ENCODE data around the gene SSH3.

SSH3 gene, protein sequence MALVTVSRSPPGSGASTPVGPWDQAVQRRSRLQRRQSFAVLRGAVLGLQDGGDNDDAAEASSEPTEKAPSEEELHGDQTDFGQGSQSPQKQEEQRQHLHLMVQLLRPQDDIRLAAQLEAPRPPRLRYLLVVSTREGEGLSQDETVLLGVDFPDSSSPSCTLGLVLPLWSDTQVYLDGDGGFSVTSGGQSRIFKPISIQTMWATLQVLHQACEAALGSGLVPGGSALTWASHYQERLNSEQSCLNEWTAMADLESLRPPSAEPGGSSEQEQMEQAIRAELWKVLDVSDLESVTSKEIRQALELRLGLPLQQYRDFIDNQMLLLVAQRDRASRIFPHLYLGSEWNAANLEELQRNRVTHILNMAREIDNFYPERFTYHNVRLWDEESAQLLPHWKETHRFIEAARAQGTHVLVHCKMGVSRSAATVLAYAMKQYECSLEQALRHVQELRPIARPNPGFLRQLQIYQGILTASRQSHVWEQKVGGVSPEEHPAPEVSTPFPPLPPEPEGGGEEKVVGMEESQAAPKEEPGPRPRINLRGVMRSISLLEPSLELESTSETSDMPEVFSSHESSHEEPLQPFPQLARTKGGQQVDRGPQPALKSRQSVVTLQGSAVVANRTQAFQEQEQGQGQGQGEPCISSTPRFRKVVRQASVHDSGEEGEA

DNA sequence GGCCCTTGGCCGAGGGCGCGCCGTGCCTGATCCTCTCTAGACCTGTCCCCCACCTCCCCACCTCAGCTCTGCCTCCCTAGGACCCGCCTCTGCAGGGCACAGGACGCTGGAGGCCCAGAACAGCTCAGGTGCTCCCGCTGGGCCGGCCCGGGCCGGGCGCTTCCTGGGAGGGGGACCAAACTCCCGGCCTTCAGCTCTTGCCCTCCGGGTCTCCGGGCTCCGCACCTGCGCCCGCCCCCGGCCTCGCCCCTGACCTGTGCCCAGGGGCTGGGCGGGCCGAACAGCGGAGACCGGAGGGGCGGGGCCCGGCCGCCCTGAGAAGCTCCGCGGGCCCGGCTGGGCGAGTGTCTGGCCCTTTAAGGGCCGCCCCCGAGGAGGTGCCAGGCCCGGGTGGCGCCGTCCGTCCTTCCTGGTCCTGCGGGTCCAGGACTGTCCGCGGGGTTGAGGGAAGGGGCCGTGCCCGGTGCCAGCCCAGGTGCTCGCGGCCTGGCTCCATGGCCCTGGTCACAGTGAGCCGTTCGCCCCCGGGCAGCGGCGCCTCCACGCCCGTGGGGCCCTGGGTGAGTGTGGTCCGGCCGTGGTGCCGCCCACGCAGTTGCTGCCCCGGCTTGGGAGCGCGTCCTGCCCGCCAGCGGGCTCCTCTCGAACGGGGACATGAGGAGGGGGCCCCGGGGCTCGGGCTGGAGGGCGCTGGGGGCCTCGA is at the start of gene SSH3:
SSH3 (plus strand) TSS at position 399 of the 703 bp plus-strand sequence; CDS start at position 495, 96 bp downstream.
- DNase-seq: no peak

DNA sequence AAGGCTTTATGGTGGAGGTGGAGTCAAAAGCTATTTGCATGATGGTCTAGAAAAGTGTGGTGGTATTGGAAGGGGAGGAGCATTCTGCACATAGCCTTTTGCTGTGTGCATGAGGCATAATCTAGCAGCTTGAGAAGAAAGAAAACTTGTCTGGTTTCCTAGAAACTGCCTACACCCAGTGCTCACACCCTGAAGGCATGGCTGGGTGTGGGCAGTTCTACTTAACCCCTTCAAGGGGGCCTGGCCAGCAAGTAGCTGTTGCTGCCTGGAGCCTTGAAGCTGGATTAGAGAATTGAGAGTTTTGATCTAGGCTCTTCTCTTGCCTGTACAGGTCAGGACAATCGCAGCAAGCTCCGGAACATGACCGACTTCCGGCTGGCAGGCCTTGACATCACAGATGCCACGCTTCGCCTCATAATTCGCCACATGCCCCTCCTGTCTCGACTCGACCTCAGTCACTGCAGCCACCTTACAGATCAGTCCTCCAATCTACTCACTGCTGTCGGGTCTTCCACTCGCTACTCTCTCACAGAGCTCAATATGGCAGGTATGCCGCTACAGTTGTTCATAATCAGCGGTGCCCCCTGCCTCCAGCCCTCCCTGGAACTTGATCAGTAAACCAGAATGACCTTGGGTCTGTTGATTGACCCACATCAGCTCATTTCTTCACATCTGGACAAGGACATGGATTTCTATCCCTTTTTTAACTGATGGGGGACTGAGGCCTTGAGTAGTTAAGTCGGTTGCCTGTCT is 49.3 kb upstream of the SSH3 start:
- DNase-seq: no peak

DNA sequence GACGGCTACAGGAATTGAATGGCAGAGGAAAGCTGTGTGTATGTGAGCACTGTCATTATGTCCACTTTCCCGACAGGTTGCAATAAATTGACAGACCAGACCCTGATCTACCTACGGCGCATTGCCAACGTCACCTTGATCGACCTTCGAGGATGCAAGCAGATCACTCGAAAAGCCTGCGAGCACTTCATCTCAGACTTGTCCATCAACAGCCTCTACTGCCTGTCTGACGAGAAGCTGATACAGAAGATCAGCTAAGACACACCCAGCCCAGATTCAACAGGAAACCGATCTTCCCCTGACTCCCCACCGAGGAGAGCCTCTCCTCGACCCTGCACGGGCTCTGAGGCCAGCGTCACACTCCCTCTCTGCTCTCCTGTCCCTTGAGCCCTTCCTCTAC is 48.5 kb upstream of the SSH3 start:
- no peak for DNase-seq

DNA sequence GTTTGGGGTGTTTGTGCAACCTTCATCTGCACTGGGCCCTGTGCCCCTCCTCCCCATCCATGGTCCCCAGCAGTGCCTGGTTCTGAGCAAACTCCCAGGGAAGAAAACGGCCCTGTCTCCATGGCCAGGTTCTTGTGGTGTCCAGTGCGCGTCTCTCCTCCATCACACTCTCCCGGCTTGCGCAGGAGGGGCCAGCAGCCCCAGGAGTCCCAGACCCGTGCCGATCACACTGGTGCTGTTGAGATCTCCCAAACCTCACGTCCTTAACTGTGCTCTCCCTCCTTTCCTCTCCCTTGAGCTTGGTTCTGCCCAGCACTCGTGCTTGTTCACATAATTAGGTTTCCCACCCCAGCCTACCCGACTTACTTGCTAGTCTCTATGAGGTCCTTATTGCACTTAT is 48.0 kb upstream of the SSH3 start:
- DNase-seq: no peak

DNA sequence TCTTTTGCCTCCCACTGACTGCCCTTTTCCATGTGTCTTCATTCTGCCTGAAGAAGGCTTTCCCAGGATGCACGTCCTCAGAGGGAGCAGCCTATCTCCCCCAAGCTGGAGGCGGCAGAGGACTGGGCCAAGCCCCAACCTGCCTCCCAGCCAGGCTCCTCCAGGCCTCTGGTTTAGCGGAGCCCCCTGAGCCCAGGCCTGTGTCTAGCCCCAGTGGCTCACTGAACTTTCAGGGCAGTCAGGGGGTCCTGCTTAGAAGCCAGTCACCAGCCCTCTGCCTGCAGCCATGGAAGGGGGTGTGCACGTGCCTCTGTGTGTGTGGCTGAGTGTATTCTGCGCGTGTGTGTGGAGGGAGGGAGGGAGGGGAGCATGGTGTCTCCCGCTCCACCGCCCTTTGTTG is 47.5 kb upstream of the SSH3 start:
- no peak for DNase-seq

DNA sequence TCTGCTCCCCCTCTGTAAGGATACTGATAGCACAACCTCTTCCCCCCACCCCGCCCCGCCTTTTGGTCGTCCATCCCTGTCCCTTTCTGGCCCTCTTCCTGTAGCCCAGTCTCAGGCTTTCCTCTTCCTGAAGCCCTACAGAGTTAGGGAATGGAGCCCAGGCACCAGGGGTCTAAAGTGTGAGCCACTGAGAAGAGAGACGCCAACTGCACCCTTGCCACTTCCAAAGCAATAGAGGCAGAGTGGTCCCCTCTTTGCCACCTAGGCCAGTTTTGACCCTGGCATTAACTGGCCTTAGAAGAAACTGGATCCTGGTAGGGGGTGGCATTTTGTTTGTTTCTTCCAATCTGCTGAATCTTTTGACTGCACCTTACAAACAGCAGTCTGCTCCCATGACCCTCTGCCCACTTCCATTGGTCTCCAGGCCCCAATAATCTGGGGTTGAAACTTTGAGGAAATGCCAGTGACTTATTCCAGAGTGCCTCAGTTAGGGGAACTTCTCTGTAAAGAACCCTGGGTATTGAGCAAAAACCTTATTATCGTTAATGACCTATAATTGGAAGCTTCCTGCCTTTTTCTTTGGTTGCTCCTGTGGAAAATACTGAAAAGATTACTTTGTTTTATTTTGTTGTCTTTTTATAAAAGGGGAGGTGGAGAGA is 46.7 kb upstream of the SSH3 start:
- DNase-seq: no peak

DNA sequence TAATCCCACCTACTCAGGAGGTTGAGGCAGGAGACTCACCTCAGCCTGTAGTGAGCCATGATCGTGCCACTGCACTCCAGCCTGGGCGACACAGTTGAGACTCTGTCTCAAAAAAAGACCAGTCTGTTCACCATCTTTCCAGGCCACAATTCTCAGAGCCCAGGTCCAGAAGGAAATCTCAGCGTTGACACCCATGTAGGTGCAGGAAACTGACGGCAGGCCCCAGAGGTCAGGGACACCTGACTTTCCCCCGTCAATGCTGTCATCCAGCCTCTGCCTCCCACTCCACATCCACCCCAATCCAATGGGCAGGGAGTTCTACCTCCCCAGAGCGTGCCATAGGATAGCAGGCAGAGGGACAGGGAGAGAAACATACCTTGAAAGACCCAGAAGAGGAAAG is 42.9 kb upstream of the SSH3 start:
- no peak for DNase-seq

DNA sequence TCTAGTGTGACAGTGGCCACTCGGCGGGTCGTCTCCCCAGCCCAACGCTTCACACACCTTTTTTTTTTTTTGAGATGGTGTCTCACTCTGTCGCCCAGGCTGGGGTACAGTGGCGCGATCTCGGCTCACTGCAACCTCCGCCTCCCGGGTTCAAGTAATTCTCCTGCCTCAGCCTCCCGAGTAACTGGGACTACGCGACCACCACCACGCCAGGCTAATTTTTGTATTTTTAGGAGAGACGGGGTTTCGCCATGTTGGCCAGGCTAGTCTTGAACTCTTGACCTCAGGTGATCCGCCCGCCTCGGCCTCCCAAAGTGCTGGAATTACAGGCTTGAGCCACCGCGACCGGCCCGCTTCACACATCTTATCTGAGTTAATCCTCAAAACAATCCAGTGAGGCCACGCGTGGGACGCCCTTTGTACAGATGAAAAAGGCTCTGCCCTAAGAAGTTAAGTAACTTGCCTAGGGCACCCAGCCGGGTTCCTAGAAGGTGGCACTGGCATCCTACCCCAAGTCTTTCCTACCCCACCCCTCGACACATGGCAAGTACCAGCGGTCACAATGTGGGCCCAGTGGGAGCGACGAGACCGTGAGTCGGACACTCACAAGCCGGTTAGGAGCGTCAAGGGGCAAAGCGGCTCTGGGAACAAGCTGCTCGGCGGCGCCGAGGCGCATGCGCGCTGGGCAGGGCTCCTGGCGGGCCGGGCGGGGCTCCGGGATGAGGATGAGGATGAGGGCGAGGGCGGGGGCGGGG is 42.3 kb upstream of the SSH3 start:
- DNase-seq: peak; percentile 9 to 48

DNA sequence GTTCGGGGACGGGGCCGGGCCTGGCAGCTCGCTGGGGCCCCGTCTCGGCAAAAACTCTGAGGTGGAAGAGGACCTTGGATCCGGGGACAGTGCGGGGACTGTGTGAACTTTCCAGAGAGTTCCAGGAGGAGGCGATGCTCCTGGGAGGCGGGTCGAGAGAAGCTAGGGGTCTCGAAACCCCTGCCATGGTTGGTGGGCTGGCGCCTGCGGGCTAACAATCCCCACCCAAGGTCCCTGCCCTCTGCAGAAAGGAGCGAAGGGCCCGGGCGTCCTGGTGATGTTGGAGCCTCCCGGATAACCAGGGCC is 41.7 kb upstream of the SSH3 start:
- no peak for DNase-seq

DNA sequence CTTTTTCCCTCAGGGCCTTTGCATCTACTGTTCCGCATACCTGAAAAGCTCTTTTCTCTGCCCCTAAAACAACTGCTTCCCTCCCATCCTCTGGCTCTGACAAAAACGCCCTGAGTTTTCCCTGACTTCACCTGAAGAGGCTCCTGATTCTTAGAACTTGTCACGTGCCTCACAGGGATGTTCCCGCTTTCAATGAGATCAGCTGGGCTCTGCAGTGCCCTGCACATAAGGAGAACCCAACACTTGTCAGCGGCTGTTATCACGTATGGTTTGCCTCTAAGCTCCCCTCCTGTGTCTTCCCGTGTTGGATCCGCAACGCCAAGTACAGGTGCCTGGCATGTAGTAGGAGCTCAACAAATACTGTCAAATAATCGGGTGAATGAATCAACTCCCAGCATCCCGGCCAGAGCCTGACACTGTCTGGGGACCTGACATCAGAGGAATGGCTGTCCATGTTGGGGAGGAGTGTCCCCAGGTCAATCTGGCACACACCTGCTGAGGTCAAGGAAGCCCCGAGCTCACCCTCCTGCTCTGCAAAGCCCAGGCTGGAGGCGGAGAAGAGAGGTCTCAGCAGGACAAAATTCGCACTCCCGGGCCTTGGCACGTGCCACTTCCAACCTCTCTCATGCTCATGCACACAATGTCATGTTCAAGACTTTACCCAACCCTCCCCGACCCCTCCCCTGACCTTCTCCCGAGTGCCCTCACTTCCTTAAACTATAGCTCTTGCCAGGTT is 41.2 kb upstream of the SSH3 start:
- DNase-seq: no peak

DNA sequence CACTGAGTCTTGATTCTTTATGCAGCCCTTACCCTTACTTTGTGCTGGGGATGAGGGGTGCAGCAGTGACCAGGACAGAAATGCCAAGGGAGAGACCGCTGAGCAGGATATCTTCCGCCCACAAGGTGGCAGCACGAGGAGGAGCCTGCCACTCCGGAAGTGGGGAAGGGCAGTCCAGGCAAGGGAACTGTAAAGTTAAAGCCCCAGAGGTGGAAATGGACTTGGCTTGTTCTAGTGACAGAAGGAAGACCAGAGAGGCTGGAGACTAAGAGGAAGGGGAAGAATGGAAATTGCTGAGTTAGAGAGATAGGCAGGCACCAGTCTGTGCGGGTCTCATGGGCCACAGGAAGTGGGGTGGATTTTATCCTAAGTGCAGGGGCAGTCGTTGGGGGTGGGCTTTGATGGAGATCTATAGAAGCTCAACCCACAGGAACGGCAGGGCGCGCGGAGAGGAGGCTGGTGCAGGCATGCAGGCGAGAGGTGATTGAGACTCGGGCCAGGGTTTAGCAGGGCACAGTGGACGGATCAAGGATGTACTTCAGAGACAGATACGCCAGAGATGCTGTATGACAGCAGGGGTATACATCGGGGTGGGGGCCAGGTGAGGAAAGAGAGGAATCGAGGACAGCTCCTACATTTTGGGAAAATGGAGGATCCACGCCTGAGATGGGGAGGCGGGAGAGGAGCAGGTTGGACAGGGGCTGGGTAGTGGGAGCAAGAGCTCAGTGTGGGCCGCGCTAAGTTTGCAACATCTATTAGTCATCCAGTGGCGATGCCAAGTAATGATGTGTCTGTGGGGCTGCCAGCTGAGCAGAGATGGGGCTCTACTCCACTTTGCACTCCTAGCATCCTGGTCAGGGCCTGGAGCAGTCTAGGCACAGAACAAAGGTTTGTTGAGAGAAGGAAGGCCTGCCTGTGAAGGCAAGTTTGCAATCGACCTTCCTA is 40.3 kb upstream of the SSH3 start:
- DNase-seq: peak; percentile 17 to 84

DNA sequence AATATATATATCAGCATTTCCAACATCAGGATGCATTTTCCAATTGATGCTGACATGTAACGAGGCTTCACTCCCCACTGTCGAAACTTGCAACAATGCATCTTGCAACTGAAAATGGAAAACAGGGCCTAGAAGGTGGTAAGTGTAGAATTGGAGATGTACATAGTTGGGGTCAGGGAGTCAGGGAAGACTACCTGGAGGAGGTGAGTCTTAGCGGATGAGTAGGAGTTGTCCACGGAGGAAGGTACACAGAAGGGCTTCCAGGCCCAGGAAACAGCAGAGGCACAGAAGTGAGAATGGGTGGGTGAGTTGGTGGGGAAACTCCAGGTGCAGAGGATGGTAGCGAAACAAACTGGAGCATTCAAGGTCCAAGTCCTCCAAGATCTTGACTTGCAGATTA is 39.1 kb upstream of the SSH3 start:
- DNase-seq: no peak

DNA sequence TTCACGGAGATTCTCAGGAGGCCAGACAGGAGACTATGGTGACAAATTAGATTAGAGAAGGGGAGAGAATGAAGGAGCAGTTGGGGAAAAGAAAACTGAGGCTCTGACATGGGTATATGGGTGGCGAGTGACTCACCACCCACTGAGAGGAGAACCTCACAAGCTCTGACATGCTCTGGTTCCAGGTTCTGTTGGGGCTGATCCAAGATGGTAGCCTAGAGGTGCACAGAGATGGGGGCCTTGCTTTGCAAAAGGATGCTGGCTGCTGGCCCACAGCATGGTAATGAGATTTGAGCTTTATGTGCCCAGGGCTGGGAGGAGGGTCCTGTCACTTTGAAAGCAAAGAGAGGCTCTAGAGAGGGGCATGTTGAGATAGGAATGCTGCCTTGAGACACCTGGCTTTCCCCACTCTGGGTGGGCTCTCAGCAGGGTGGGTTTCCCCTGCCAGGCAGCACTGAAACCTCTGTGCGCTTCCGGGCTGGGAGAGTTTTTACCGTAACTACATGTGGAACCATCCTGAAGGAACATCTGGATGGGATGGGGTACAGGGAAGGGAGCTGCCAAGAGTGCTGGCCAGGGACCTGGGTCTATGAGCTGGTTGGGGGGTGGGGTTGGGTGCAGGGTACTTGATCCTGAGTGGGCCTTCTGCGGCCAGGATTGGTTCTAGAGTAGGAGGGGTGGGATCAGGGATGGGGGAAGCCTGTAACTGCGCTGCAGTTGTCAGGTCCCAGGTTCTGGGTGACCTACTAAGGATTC is 38.3 kb upstream of the SSH3 start:
- no peak for DNase-seq

DNA sequence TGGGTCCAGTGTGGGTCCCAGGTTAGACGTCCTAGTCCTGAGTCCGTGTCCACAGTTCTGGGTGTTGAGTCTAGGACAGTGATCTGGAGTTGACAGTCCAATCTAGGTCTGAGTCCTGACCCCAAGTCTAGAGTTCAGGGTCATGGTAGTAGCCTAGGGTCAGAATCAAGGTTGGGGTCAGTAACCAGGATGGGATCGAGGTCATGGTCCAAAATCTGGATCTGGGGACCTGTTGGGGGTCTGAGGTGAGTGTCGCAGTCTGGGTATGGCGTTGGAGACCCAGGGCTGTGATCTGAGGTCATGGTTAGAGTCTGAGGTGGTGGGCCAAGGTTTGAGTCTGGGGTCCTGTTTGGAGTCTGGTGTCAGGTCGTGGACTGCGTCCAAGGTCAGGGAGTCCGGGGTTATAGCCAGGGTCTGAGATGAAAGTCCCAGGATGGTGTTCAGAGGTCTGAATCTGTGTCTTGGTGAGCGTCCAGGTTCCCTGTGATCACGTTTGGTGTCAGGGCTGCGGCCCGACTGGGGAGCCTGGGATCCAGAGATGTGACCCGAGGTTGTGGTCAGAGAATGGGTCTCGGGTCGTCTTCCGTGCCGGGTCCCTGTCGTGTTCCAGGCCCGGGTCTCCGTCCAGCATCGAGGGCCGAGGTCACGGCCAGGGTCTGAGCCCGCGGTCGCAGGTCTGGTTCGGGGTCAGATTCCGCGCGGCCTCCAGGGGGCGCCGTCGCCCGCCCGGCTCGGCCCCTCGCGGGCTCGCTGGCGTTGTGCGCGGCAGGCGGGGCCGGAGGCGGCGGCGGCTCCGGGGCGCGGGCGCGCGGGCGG is 37.5 kb upstream of the SSH3 start:
- peak in 1 of 2 experiments; percentile 70 for DNase-seq

DNA sequence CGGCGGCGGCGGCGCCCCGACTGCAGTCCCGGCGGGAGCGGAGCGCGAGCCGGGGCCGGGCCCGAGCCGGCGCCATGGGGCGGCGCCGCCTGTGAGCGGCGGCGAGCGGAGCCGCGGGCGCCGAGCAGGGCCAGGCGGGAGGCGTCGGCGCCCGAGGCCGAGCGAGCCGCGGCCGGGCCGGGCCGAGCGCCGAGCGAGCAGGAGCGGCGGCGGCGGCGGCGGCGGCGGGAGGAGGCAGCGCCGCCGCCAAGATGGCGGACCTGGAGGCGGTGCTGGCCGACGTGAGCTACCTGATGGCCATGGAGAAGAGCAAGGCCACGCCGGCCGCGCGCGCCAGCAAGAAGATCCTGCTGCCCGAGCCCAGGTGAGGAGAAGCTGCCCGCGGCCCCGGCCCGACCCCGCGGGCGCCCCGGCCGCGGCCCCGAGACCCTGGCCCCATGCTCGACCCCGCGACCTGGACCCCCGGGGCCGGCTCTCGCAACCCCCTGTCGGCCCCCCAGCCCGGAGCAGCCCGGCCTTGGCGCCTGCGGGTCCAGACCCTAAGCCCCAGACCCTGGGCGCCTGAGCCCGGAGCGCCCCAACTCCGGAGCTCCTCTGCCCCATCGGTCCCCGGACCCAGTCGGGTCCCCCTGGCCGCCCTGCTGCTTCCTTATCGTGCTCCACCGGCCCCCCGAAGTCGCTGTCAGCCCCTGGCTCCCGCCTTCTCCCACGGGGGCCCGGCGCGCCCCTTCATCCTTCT is 36.7 kb upstream of the SSH3 start, which contains the start of gene GRK2:
GRK2 (plus strand) TSS at position 25 of the 739 bp plus-strand sequence; CDS start at position 252, 227 bp downstream.
- DNase-seq: peak in 1 of 2 experiments; percentile 67

DNA sequence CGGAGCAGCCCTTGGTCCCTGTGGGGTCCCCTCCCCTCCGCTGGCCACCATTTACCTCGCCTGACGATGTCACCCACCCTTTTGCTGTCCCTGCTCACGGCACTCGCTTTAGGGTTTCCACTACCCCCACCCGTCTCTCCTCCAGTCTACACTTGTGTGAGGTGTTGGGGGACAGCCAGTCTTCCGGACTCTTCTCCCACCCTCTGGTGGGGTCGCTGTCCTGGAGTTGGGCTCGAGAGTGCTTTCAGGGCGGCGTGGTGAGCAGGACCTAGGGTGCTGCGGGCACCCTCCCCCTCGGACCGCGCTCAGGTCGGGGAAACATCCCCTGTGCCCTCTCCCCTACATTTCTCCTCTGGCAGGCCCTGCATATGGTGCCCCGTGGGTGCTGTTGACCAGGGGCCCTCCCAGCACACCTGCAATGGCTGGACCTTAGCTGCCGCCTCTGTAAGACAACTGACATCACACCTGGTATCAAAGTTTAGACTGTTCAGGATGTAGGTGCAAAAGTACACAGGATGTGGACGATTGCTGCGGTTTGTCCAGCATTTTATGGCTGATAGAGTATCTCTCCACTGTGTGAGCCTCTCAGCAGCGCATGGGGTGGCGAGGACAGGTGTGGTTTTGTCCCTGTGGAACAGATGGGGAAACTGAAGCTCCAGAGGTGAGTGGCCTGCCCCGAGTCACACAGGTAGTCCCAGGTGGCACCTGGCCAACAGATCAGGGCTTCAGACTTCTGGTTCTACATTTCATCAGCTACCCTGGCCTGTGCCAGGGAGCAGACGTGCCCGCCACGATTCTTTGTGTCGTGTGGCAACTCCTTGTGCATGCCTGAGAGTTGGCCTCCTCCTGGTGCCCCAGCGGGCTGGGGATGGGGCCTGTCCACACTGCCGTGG is 35.9 kb upstream of the SSH3 start:
- no peak for DNase-seq
